GM12891 (cell line): ENCODE data around the gene RFNG.

Source experiments
- POLR2A ChIP-seq: IDR thresholded peaks from 2 replicates; pipeline ENCODE4 v1.6.1; 2011; ENCODE audit warnings: low read depth, low read length, control low read depth
- POLR2AphosphoS5 ChIP-seq: IDR thresholded peaks from 2 replicates; pipeline ENCODE4 v1.6.1; 2011; ENCODE audit warnings: low read depth, low read length, control low read depth
- POU2F2 ChIP-seq: IDR thresholded peaks from 2 replicates; pipeline ENCODE4 v1.6.1; 2011; ENCODE audit warnings: low read depth, mild to moderate bottlenecking, control low read depth, low read length, moderate library complexity
- TAF1 ChIP-seq: IDR thresholded peaks from 2 replicates; pipeline ENCODE4 v1.6.1; 2011; ENCODE audit warnings: low read depth, low read length, control low read depth

GRCh38 chr17:82092628-82092994, 41.0 kb upstream of the RFNG start:
- no peak for TF ChIP-seq POLR2AphosphoS5
- no peak for TF ChIP-seq POLR2A
- no peak for TF ChIP-seq POU2F2
- TF ChIP-seq TAF1, result no peak
